HG03025 (cell line): ENCODE measurements around the gene CBLB.

Experiments
- ATAC-seq: cut with Tn5 transposase; IDR thresholded peaks from one replicate; pipeline ENCODE4 v1.9.1; 2021; ENCODE audit warnings: mild to moderate bottlenecking, moderate library complexity; ENCODE audit not compliant: unreplicated experiment, low FRiP score

Gene CBLB

DNA sequence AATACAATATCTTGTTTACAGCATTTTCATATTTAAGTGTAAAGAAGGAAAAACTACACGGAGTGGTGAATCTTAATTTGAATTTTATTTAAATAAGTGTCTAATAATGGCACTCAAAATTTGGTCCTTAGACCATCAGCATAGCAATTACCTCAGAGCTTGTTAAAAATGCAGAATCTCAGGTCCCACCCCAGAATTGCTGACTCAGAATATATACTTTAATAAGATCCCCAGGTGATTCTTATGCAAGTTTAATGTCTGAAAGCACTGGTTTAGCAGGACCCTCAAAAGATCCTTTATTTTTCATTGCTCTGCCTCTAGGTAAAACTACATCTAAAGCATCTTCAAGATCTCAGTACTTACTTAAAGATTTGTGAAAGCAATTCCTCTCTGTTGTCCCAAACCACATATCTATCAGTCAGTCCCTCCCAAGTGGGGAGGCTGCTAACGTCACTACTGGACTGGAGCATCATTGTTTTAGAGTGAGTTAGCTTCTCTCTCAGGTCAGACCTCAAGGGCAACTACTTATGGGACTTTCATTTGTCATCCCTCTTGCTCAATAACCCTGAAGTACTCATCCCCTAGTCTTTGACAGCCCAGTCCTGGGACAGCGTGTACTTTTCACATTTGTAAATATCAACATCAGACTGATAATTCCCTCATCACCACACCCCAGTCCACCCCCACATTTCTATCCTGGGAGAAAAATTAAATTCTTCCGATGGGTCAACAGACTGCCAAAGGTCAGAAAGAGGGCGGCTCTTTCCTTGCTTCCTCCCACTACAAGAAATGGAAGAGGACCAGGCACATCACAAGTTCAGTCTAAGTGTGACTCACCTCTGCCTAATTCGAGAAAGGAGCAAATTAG is 76.7 kb downstream of the CBLB start:
- ATAC-seq = no peak

DNA sequence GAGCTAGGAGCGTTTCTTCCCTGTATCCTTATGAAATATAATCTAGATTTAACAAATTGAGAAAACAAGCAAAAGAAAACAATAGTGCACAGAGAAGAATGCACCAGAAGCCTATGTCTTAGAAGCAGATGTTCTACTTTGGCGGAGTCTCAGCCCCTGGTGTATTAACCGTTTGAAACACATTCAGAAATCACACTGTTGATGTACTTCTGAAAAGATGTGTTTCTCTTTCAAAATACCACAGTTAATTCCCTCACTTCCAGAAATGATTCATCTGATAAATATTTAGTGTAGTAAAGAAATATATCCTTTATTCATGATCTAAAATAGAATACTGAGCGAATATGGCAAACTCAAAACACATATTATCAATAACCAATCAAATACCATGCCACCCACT is 77.7 kb downstream of the CBLB start:
- ATAC-seq = no peak

DNA sequence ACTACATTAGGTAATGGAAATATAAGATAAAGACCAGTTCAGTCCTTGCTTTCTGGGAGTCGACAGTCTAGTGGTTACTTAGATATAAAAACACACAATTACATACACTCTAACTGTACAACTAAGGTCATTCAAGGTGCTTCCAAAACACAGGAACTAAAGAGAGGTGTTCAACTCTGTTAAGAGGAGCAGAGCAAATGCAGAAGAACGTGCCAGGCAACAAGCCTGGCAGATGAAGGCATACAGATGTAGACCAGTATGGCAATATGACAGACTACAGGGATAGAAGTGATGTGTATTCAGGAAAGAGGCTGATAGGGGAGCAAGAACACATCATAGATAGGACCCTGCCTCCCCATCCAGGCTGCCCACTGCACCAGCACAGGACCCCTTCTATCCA is 78.3 kb downstream of the CBLB start:
- no peak for ATAC-seq

DNA sequence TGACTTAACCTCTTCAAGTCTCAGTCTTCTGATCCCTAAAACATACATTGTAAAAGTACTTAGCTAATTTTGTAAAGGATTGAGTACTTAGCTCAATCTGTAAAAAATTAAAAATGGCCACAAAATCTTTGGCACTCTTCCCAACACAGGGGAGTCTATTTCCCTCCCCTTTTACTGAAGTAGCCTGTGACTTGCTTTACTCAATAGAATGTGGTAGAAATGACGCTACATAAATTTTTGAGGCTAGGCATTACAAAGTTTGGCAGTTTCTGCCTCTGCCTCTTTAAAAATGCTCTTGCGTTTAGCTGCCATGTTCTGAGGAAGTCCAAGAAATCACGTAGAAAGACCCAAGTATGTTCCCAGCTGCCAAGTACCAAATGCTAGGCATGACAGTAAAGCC is 80.2 kb downstream of the CBLB start:
- ATAC-seq = no peak

DNA sequence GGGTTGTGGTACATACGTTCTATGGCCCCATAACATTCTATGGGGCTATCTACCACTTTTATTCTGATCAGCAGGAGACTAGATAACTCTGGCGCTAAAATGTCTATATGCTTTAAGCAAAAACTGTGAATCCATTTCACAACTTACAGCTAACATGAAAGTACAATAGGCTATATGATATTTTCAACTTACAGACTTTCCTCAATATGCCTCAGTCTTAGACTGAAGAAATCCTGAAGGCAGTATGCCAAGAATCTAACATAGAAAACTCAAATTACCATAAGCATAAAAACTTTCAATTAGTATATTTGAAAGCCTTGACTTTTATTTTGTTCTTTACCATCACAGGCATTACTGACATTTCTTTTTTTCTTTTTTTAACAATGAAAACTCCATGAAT is 81.4 kb downstream of the CBLB start:
- ATAC-seq = no peak

DNA sequence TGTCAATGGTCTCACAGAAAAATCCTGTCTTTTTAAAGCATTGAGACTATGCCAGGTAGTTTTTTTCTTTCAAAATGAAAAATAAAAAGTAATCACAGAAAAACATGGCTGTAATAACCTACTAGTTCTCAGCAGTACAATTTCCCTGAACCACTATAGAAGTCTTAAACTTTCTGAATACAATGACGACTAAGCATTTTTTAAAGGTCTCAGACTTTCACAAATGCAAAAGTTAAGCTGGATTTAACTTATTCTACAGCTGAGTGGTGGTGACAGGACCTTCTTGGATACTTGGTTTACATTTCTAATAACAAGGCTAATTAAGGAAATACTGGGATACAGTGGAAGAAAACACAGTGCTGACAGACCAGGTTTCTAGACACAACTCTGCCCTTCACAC is 81.8 kb downstream of the CBLB start:
- no peak for ATAC-seq

DNA sequence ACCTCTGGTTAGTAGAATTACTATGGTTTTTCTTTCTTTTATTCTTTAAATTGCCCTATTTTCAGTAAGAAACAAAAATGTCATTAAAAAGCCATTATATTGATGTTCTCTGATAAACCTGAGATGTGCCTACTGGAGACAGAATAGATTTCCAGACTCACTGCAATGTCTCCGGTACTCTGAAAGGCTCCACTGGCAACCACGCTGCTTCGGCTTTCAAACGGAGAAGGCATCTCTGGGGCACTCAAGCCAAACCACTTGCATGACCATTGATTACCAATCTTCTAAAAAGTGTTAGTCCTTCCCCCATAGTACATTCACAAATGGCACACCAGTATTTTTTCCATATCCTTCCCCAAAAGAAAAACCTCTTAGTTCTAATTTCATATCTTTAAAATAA is 82.6 kb downstream of the CBLB start:
- no peak for ATAC-seq

DNA sequence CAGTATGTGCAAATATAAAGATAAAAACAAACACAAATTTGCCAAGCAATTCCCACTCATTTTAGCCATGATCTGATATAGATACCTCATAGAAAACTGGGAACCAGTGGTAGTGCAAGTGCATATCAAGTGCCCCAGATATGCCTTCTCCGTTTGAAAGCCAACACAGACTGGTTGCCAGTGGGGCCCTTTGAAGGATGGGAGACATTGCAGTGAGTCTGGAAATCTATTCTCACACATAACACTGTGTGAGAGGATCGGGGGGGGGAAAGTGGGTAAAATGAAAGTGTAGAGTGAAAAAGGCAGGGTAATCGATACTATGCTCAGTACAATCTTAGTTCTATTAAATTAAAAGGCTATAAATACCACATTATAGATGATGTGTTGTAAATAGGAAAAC is 83.0 kb downstream of the CBLB start:
- no peak for ATAC-seq

DNA sequence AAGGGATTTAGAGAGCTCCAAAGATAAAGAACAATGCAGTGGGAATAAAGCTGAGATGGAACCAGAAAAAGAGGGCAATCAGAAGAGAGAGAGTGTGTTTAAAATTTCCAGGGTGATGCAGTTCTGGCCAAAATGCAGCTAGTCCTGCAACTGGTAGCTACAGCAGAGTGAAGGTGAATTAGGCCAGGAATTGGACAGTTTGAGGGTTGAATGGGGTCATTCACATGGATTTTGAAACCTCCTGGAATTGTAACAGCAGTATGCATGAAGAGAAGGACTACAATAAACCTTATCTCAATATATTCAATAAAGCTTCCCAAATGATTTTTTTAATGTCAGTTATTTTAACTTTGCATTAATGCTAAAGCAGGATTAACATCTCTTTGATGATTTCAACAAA is 85.2 kb downstream of the CBLB start:
- ATAC-seq = no peak

DNA sequence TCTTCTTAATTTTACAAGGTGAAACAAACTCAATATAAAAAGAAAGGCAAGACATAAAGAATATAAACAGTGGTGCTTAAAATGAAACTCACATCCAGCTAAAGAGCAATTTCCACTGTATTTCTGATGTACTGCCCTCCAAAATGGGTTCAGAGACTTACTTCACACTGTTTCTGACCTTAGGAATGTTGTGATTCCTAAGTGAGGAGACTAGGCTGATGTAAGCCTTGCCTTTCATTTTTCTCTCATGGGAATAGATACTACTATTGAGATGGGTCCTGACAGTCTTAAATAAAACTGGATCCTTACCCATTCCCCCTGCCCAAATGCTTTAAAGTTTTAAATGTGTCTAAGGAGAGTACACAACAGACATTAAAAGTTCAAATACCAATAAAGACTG is 86.9 kb downstream of the CBLB start:
- ATAC-seq = no peak

DNA sequence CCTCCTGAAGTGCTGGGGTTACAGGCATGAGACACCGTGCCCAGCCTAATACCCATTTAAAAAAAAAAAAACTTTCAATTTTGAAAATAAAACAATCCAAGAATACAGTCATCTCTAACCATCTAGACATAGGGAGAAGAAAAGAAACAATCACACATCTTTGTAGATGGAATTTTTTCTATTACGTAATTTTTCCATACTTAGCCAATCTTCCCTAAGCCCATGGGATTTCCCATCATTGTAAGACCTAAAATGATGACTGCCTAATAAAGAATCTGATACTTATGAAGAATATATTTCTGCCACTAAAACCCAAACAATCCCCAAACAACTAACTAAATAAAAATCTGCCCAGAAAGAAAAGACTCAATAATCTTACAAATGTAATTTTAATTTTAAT is 88.7 kb downstream of the CBLB start:
- no peak for ATAC-seq

DNA sequence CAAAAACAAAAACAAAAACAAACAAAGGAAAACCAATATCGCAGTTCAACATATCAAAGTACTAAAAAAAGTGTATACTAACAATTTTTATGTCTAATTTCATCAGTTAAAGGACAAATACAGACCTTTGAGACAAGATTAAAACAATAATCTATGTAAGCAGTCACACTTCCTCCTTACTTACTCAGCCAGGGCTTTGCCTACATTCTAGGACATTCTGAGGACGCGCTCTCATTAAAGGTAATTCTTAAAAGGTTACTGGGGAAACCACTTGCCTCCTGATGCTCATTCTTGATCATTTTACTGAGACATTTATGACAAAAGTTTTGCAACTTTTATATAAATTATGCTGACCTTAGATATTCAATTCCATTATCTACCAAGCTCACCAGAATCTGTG is 93.4 kb downstream of the CBLB start:
- ATAC-seq = no peak

DNA sequence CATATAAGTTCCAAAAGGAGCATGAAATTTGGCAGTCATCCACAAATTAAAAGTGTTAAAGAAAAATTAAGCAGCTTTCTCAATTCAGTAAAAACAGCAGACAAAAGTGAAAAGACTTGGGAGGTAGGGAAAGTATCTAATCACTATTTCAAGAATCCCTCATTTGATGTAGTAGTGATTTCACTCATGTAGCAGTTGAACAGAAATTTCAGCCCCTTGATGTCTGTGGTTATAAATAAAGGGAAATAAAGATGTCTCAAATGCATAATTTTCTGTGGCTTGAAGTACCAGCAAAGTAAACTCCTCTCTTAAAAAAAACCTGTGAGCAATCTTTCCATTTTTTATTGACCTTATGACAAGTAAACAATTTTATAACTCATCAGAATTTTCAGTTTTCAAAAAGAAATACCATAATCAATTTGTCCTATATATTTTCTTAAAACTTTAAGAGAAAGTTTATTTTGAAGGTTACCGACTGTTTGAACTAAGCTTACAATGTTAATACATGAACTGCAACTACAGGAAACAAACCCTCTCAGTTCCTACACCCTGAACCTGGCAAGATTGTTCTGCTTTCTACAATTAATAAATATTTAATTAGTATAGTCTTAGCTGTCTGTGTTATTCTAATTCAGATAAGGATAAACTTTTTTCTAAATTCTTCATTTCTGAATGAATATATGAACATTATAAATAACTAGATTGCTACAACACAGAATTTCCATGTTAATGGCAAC is 94.2 kb downstream of the CBLB start:
- ATAC-seq = no peak

DNA sequence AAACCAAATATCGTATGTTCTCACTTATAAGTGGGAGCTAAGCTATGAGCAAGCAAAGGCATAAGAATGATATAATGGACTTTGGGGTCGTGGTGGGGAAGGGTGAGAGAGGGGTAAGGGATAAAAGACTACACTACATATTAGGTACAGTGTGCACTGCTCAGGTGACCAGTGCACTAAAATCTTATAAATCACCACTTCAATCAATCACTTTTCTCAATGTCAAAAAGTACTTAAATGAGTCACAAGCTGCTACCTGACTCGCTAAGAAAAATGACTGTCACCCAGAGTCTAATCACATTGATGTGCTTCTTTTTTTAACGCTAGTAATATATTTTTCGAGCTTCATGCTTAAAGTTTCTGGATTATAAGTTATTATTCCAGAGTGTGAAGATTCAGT is 95.5 kb downstream of the CBLB start:
- no peak for ATAC-seq

DNA sequence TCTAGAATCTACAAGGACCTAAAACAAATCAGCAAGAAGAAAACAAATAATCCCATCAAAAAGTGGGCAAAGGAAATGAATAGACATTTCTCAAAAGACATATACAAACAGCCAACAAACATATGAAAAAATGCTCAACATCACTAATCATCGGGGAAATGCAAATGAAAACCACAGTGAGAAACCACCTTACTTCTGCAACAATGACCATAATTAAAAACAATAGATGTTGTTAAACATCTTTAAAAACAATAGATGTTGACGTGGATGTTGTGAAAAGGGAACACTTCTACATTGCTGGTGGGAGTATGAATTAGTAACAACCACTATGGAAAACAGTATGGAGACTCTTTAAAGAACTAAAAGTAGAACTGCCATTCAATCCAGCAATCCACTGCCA is 96.2 kb downstream of the CBLB start:
- no peak for ATAC-seq

DNA sequence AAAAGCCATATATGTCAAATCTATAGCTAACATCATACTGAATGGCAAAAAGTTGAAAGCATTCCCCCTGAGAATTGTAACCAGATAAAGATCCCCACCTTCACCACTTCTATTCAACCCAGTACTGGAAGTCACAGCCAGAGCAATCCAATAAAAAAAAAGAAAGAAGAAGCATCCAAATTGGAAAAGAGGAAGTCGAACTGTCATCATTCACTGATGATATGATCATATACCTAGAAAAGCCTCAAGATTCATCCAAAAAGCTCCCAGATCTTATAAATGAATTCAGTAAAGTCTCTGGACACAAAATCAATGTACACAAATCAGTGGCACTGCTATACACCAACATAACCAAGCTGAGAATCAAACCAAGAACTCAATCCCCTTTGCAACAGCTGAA is 97.4 kb downstream of the CBLB start:
- no peak for ATAC-seq

DNA sequence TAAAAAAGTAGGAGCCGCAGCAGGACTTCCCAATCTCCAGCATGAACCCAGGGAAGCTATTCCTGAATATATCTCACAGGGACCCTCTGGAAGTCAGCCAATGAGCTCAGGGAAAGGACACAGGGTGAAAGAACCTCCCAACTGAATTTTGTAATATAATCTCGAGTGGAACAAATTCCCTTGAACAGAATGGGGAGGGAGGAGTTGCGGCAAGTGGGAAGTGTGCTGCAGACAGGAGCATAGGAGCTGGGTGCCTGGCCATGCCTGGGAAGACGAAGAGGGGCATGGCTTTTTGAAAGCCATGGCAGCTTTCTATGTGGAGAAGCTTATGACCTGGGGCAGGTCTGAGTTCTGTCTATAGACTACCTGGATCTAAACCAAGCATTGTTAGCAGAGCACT is 98.4 kb downstream of the CBLB start:
- no peak for ATAC-seq

DNA sequence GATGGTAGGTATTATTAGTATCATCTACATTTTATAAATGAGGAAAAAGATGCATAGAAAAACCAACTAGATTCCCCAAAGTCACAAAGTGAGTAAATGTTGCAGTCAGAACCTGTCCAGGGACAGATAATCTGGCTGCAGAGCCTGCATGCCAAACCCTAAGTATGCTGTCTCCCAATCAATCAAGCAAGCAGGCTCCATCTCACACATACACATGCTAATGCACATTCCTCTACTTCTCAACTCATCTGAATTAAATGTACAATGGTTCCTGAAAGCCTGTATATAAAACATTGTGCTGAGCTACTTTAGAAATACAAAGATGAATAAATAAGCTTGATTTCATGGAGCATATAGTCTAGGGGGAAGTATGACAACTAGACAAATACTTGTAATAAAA is 101.0 kb downstream of the CBLB start:
- ATAC-seq = no peak

DNA sequence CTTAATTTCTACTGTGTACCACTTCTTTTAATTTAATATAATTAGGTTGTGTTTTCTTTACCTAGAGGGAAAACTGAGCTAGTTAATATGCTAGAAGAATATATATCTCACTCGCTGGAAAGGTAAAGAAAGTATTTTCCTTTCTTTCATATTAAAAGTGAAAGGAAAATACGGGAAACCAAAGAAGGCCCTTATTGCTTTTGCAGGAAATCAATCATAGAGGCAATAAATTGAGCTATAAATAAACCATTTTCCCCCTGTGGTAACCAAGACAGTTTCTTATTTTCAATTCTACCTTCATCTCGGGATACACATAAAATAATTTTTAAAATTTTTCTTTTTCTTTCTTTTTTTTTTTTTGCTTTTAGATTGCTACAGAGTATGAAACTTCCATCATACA is 101.6 kb downstream of the CBLB start:
- ATAC-seq = no peak

DNA sequence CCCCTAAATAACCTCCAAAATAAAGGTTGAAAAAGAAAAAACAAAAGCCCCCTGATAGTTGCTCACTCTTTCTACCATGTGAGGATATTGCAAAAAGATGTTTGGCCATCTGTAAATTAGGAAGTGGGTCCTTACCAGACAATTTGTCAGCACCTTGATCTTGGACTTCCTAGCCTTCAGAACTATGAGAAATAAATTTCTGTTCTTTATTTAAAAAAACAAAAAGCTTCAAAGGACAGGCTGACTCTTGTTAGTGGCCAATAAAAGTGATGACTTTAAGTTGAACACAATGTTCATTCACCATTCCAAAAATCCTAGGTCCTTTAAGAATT is 103.5 kb downstream of the CBLB start:
- ATAC-seq = no peak

DNA sequence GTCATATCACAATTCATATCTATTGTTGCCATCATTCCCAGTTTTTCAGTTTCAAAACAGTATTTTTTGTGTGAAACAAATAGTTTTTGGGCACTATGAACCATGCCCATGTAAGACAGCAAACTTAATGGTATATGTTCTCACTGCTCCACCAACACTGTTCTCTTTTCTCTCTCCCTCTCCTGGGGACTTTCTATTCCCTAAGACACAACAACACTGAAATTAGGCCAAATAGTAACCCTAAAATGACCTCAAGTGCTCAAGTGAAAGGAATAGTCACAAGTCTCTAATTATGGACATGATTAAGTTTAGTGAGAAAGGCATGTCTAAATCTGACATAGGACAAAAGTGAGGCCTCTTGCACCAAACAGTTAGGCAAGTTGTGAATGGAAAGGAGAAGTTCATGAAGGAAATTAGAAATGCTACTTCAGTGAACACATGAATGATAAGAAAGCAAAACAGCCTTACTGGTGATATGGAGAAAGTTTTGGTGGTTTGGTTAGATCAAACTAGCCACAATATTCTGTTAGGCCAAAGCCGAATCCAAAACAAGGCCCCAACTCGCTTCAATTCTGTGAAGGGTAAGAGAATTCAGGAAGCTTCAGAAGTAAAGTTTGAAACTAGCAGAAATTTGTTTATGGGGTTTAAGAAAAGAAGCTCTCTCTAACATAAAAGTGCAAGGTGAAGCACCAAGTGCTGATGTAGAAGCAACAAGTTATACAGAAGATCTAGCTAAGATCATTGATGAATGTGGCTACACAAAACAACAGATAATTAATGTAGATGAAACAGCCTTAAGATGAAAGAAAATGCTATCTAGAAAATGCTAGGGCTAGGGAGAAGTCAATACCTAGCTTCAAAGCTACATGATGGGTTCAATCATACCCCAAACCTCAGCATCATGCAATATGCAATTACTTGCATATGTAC is 104.2 kb downstream of the CBLB start:
- ATAC-seq = peak; percentile 45
